NCI-H2171 (cell line): ENCODE data around the gene CAT.
A peak's percentile ranks its signal among the peaks of the same experiment; 100 is the strongest.

Experiments used
- DNase-seq: peaks from one replicate; lab custom pipeline; 2025; lab: John Stamatoyannopoulos, UW

CAT gene

DNA sequence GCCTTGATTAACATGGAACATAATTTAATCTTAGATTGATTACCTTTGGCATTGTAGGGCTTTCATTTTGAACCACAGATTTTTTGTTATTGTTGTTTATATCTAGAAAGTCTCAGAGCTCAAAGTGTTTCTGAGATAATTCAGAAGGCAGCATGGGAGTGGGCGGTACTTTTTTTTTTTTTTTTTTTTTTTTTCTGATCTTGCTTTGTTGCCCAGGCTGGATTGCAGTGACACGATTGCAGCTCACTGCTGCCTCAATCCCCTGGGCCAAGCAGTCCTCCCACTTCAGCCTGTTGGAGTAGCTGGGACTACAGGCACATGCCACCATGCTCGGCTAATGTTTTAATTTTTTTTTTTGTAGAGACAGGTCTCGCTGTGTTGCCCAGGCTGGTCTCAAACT is 21.5 kb downstream of the CAT start:
- DNase-seq = no peak

DNA sequence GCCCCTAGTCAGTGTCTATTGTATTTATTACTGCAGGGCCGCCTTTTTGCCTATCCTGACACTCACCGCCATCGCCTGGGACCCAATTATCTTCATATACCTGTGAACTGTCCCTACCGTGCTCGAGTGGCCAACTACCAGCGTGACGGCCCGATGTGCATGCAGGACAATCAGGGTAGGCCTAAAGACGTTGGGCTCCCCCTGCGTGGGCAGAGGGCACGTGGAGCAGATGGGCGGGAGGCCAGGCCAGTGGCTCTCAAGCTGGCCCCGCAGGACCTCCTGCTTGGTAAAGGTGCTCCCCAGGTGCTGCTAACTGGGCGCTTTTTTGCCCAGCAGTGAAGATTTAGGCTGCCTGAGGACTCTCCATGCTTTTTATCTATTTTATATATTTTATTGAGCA is 22.5 kb downstream of the CAT start:
- DNase-seq = no peak

DNA sequence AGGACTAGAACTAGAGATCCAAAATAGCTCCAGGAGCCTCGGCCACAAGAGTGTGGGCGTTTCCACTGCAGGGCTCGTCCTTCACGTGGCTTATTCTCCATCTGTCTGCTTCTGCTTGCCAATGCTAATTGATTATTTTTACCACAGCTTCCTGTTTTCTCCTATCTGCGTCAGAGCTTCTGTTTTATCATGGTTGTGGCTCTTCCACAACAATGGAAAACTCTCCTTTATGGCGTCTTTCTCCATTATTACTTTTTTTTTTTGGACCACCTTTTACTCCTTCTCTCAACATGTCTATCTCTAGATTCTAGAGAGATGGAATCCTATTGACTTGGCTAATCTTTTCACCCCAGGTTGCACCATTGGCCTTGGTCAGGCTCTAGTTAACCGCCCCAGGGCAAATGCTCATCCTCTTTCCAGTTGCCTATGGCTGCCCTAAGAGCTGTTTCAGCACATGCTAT is 25.9 kb downstream of the CAT start:
- DNase-seq = no peak

DNA sequence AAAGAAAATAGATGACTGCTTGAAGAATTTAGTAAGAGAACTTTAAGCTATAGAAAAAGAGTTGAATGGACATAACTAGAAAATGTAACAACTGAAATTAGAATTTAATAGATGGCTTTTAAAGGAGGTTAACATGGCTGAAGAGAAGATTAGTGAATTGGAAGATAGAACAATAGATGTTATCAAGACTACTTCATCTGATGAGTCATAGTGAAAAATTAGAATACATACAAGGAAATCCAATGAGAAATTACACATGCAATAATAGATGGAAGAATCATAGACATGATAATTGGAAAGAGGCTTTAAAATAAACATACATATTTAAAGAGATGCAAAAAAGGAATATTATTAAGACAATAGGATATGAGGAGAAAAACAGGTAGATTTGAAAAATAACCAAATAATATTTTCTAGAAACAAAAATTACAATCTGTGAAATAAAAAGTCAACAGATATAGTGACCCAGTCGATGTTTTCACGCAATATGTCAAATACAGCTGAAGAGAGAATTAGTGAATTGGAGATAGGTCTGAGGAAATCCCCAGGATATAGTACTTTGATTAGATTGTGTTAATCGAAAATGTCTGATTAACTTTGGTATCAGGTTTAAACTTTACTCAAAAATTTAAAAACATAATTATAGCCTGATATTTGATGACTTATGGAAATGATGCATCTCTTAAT is 28.2 kb downstream of the CAT start:
- DNase-seq = no peak

DNA sequence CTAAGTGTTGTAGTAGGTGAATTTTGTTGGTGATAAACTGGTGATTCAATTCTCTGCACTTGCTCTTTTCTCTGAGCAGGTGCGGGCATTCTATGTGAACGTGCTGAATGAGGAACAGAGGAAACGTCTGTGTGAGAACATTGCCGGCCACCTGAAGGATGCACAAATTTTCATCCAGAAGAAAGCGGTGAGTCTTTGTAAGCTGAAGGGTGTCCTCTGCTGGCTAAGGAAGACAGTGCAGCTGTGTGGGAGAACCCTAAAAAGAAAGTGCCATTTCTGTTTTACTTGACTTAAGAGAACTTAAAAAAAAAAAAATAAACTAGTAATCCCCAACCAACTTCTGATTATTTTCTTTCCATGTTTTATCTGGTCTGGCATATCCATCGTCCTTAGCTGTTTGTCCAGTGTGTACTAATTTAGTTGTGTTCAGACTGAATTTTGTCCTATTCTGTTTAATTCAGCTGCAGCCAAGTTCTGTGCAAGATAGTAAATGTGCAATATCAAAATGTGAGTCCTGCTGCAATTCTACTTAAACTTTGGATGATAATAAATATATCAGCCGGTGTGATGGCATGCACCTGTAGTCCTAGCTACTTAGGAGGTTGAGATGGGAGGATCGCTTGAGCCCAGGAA is 29.6 kb downstream of the CAT start:
- peak; percentile 8 for DNase-seq

DNA sequence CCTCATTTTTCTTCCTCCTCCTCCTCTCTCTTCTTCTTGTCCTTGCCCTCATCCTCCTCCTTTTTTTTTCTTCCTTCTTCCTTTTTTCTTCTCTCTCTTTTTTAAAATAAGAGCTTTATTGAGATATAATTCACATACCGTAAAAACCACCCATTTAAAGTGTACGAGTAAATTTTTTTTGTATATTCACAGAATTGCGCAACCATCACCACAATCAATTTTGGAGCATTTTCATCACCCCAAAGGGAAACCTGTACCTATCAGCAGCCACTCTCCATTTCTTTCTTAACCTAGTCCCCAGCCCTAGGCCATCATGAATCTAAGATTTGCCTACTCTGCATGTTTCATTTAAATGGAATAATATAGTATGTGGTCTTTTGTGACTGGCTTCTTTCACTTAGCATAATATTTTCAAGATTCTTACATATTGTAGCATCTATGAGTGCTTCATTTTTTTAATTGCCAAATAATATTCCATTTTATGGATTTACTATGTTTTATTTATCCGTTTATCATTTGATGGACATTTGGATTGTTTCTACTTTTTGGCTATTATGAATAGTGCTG is 35.0 kb downstream of the CAT start:
- no peak for DNase-seq

DNA sequence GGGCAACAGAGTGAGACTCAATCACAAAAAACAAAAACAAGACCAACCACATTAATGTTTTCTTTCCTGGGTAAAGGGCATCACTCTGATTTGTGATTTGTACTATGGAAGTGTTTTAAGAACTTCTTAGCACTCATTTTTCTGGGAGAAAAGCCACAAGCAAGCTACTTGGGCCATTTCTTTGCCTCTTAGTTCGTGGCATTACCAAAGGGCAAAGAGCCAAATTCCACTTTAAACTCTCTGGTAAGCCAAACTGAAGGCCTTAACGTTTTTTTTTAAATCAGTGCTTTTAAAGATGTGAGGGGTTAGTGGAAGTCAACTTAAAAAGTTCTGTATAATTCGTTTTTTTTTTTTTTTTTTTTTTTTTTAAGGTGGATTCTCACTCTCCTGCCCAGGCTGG is 36.9 kb downstream of the CAT start:
- no peak for DNase-seq

DNA sequence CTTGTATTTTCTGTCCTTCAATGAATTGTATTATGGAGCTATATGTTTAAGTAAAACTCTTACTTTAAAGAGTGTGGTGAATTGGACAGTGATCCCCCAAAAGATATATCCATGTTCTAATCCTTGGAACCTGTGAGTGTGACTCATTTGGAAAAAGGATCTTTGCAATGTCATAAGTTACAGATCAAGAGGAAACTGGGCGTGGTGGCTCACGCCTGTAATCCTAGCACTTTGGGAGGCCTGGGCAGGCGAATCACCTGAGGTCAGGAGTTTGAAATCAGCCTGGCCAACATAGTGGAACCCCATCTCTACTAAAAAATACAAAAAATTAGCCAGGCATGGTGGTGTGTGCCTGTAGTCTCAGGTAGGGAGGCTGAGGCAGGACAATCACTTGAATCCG is 38.1 kb downstream of the CAT start:
- DNase-seq = no peak

DNA sequence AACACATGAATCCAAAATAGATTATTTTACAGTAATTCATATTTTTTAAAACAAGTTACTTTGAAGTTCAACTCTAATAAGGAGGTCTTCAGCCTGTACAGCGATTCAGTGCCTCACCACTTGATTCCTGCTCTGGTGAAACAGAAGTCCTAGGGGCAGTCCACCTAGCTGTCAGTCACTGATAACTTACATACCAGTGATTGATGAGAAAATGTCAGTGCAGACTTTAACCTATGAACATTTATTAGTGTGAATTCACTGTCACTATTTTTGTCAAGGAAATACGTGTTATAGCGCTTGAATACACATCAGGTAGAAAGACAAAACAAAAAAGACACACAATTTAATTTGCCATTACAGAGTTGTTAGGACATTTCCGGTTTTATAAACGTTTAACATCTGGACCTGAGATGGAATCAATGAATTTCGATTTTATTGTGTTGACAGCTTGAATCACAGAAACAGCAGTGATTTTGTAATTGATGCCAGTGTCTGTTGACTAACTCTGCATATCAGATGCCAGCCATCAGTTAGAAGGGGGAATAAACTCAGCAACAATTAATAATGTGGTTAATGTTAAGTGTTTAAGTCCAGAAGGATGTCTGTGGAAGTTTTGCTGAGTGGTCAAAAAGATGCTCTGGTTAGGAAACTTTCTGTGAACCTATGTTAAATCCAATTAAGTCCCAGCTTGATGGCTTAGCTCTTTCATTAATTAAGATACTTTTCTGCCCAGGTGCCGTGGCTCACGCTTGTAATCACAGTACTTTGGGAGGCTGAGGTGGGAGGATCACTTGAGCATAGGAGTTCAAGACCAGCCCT is 40.3 kb downstream of the CAT start:
- no peak for DNase-seq

DNA sequence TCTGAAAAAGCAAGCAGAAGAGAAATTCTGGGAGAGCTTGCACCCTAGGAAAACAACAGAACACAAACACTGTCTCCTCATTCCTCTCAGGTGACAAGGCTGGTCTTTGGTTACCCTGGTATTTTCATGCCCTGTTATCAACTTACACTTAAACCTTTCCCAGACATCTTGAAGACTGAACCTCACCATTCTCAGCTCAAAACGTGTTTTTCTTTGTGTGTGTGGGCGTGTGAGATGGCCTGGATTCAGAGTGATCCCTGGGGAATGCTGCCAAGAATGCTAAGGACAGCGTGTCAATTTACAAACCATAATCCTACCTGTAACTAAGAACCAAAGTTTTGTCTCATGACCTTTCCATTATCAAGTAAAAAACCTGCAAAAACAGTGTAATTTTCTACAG is 41.6 kb downstream of the CAT start:
- peak; percentile 13 for DNase-seq

DNA sequence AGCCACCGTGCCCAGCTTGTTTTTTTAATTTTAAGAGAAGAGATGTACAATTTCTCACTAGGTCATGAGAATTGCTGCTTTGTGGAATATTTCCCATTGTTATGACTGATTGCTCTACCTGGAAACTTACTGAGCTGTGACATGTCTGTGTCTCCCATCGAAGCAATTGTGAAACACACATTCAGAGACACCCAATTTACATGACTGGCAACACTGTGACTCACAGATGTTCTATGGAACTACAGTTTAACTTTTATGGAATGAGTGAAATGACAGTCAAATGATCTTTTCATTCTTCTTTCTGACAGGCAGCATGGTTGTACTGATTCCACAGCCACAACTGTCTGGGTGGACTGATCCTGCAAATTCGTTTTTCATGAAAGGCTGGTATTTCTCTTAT is 42.6 kb downstream of the CAT start:
- no peak for DNase-seq

DNA sequence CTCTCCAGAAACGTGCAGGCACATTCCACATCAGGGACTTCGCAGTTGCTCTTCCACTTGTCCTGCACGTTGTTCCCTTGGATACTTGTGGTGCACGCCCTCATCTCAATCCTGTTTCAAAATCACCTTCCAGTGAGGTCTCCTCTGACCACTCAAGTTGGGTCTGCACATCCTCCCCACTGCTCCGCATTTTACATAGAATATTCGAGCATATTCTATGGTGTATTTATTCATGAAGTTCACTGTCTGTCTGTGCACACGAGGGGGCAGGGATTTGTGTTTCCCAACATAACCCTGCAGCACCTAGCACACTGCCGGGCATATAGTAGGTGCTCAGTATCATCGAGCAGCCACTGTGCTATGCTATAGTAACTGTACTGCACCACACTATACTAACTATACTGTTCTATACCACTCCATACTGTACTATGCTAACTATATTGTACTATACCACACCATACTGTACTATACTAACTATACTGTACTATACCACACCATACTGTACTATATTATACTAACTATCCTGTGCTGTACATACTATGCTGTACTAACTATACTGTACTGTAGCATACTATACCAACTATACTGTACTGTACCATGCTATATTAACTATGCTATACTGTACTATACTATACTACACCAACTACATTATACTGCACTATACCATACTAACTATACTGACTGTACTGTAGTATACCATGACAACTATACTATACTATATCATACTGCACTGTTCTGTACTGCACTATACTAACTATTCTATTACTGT is 44.6 kb downstream of the CAT start:
- DNase-seq = no peak

DNA sequence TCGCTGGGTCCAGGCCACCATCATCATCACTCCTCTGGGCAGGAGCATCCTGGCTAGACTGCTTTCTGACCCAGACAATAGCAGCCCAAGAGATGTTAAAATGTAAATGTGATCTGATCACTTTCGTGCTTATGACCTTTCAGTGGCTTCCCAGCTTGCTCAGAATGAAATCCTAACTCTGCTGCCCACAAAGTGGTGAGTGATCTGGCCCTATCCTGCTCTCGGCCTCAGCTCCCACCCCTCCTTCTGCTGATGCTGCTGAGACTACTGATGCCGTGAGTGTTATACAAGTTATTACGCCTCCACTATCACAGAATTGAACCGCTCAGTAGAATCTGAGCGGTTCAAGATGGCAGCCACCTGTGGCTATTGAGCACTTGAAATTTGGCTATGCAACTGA is 48.7 kb downstream of the CAT start:
- DNase-seq = no peak

DNA sequence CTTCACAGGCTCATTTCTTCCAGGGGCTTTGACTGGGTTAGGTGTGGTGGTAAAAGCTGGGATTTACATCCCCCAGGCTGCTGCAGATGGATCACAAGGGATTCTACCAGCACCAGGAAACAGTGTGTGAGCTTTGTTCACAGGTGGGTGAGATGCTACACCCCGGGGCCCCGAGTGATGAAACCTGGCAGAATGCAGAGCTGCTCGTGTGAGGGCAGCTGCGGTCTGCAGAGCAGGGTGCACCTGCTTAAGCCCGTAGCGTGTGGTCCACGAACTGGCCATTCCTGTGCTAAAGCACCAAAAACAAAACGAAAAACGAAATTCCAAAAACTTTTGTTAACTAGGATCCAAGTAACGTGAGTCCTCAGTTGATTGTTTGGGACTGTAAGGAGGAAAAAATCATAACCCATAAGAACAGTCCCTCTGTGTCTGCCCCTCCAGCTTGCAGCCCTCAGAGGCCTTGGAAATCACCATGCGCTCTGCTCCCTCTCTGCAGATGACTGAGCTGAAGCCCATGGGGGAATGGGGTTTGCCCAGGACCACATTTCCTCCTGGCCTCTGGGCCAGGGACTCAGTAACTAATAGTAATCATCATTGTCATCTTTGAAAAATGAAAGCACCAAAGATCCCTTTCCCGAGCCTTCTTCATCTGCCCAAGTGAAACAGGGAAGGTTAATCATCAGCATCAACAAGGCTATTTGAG is 50.3 kb downstream of the CAT start:
- no peak for DNase-seq

DNA sequence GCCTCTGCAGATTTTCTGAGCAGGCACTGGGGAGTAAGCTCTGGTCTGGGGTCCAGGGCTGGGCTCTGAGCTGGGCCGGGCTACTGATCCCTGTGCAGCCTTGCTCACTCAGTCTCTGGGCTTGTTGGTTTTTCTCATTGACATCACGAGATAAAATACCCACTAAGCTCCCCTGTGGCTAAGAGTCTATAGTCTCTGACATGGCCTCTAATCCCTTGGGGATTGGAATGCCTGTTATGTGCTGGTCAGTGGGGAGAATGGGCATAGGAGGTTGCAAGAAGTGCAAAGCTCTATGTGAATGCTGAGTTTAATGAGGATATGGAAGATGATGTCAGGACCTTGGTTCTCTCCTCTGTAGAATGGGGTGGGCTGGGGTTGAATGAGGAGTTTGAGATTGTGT is 51.6 kb downstream of the CAT start:
- DNase-seq = no peak

DNA sequence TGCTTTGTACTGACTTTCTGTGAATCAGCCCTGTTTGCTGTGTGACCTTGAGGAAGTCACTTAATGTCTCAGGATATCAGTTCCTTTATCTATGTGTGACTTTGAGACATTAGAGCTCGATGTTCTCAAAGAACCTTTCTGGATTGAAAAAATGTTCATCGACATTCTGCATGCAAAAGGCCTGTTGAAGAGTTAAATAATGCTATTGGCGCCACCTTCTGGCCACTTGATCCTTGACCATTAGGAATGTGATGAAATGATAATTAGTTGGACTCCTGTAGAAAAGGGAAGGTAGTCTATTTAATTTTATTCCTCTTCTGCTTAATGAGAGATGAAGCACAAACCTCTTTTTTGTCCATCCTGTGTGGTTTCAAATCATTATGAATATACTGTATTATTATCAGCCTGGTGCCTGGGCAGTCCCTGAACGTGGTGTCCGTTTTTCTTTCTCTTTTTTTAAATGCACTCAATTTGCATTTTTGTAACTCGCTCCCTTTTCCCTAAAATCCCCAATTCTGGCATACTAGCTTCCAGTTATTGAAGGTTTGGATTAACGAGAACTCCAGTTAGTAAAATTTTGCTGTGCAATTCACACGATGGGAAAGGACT is 54.2 kb downstream of the CAT start:
- peak; percentile 34 for DNase-seq

DNA sequence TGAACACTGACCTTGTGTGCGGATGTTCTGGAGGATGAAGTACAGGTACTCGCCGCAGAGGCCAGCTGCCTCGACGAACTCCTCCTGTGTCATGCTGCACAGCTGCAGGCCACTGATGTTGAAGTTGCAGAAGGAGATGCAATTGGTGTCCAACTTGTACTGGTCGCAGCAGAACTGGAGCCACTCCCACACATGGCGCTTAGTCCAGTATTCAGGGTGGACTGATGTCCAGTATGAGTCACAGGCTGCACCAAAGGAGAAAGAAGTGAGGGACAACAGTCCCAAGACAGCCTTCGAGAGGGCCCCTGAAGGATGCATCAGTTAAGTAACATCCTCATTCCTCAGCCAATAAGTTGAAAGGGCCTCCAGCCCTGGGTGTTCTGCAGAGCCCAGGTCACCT is 54.7 kb downstream of the CAT start:
- no peak for DNase-seq

DNA sequence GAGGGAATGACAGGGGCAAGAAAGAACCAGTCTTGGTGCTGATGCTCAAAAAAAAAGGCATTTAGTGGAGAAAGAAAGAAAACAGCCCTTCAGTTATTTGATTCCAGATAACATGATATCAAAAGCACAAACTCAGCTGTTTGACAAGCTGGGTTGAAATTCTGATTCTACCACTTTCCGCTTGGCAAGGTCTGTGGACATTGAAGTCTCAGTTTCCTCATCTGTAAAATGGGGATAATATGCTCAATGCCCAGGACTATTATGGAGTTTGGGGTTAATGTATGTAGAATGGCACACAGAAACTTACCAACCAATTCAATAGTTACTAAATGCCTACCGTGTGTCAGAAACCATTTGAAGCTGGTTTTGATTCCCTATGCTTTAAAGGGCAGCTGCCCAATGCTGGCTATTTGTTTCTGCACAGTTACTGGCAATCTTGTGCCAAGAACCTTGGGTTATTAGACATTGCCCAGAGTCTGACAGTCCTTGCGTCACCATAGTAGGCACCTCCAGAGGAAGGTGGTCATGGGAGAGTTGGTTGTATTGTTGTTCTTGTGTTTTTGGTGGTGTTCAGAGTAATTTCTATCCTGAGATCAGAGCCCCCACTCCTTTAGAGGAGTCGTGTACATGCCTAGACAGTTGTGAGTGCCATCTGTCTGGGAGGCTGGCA is 55.3 kb downstream of the CAT start:
- DNase-seq = no peak

DNA sequence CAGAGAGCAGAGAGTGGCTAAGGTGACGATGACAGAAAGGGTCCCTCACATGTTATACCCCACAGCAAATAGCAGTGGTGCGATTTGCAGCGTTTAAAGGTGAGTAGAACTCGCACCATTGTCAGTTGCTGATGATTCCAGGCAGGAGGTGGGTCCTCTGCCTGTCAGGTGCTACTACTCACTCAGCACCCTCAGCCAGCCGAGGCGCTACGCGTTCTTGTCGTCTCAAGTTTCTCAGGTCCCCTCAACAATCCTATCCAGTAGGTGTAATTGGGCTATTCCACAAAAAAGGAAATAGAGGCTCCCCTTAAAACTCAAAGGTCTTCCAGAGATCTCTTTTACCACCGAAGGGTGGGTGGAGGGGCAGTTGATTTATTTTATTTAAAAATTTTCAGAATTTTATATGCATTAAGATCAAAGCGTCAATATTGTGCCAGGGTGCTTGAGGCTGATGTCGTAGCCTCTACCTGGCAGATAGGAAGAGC is 56.5 kb downstream of the CAT start:
- no peak for DNase-seq

DNA sequence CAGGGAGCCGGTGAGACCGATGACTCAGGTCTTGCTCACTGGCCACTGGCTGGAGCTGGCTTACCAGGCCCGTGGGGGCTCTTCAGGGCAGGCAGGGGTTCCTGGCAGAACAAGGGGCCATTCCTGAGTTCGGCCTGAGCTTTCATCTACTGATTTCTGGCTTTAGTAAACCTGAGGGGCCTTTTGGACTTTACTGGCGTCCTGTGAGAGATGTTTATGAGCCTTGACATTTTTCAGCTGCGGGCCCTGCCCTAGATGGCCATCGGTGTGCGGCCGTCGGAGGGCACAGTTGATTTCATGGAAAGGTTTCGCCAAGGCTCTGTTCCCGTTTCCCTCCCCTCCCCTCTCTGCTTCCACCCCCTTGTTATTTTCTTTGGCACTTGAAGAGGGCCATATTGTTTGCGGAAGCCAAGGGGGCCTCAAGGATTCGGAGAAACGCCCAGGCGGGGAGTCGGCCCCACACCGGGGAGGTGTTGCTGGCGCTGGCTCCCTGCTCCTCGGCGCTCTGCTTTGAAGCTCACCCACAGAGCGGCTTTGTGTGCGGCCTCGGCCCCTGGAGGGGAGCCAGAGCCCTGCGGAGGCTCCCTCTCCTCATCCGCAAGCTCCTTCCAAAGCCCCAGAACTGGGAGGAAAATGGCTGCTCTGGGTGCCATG is 57.1 kb downstream of the CAT start:
- DNase-seq = no peak
